D721Med (cell line): ENCODE measurements around the gene SPEM3.

ENCODE experiments used
- DNase-seq: peaks from one replicate; pipeline ENCODE4 v3.0.0; 2011; ENCODE audit warnings: low spot score; ENCODE audit not compliant: insufficient read length
- FAIRE-seq: peaks from 2 replicates; lab custom pipeline; 2011; peaks lifted over from hg19 to GRCh38; lab: Jason Lieb, UNC
- CTCF ChIP-seq: IDR thresholded peaks from 2 replicates; pipeline ENCODE4 v1.5.1; 2012; ENCODE audit warnings: mild to moderate bottlenecking, control low read depth; ENCODE audit not compliant: insufficient read depth; ENCODE audit errors: missing control alignments

The SPEM3 gene

DNA sequence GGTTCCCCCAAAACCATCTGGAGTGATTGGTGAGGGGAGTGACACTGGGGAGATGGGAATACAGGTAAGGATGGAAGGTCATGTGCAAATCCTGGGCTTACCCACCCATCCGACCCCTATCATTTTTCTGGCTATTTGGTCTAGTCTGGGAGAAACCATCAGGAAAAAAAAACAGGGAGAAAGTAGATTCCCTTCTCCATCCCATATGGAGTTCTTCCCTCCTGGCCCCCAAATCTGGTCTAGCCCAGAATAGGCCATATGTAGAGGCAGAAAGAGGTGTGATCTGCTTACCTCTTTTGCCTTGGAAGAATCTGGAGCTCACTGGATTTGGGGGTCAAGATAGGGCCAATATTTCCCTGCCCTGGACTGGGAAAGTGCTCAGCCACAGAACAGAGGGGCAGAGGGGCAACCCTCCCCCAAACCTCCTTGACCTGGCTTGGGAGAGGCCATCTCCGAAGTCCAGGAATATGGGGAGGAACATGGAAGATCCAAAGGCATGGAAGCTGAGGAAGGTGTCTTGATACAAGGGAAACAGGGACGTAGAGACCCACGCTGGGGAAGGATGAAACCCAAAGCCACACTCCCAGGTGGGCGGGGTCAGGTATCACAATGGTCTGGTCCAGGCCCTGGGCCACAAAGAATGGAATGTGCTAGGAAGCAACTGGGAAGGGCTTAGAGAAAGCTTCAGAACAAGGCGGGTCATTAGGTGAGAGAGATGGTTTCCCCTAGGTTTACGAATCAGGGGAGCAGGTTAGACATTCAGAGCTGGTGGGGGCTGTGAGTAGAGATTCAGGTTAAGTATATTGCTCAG lies 32.4 kb downstream of the SPEM3 start:
- FAIRE-seq (no peak), DNase-seq (no peak)
- no peak for TF ChIP-seq CTCF

- DNase-seq (no peak), FAIRE-seq (no peak)
- TF ChIP-seq CTCF, result no peak
Measured at GRCh38 chr17:7462474-7463371, 34.1 kb downstream of the SPEM3 start.

- TF ChIP-seq CTCF, result no peak
- FAIRE-seq (no peak), DNase-seq (no peak)
Measured at GRCh38 chr17:7463372-7463846, 34.8 kb downstream of the SPEM3 start.

DNA sequence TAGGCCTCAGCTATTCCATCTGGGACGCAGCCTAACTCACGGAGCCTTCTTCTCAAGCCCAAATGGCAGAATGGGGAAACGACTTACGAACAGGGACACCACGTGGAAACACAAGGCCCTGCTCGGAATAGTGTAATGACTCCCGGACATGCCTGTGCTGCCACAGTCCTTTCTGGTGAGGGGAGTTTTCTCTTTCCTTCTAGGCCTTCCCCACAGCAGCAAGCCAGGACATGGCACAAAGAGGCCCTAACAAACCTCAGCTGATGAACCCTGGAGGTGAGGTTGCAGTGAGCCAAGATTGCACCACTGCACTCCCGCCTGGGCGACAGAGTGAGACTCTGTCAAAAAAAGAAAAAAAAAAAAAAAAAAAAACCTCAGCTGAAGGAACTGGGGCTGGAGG lies 35.4 kb downstream of the SPEM3 start:
- no peak for TF ChIP-seq CTCF
- DNase-seq, result no peak
- FAIRE-seq, result no peak

DNA sequence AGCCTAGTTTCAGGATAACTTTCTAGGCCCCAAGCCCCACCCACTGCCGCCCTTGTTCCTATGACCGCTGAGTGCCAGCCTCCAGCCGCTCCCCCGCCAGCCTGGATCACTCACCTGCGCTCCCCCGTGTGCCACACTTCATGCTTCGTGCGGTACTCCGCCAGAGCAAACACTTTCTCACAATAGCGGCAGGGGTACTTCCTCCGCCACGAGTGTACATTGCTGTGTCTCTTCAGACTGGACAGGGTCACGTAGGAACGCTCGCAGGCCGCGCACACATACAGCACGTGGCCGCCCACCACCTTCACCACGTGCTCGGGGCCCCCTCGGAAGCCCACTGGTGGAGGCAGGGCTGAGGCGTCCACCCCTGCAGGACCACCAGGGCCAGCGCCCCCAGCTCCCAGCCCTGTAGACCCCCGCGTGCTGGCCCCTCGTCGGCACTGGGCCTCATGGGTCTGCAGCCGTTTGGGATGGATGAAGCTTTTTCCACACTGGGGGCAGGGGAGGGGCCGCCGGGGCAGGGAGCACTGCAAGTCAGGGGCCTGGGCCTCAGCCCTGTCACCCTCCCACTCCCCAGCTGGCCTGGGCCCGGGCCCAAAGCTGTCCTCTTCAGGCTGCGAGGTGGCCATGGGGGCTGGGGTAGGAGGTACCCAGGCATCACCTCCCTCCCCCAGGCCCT lies 37.1 kb downstream of the SPEM3 start:
- no peak for FAIRE-seq
- DNase-seq, result no peak

GRCh38 chr17:7466318-7466638 lies 37.6 kb downstream of the SPEM3 start:
- no peak for FAIRE-seq
- DNase-seq, result no peak
- TF ChIP-seq CTCF, result no peak

More for the DNA sequence above, 37.1 kb downstream of the SPEM3 start:
- no peak for TF ChIP-seq CTCF
